NCI-H524 (cell line): Measurements from ENCODE around the gene PTRH1.

Experiments used
- DNase-seq, 2 experiments: peaks; one replicate each; lab custom pipeline; 2025; lab: John Stamatoyannopoulos, UW

The PTRH1 gene

DNA sequence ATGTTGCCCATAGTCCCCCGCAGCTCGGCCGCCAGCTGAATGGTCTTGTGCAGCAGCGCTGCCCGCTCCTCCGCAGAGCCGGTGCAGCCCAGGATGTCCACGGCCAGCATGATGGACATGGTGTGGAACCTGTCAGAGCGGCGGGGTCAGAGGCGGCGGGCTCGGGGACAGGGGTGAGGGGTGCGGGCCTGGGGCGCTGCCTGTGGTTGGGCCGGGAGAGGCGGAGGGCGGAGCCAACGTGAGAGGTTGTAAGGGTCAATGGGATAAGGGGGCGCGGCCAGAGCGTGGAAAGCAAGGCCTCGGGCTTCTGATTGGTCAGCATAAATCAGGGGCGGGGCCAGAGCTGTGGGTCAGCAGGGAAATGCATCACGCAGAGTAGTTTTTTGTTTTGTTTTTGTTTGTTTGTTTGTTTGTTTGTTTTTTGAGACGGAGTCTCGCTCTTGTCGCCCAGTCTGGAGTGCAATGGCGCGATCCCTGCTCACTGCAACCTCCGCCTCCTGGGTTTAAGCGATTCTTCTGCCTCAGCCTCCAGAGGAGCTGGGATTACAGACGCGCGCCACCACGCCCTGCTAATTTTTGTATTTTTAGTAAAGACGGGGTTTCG, 26.5 kb upstream of the PTRH1 start:
- DNase-seq, result no peak

DNA sequence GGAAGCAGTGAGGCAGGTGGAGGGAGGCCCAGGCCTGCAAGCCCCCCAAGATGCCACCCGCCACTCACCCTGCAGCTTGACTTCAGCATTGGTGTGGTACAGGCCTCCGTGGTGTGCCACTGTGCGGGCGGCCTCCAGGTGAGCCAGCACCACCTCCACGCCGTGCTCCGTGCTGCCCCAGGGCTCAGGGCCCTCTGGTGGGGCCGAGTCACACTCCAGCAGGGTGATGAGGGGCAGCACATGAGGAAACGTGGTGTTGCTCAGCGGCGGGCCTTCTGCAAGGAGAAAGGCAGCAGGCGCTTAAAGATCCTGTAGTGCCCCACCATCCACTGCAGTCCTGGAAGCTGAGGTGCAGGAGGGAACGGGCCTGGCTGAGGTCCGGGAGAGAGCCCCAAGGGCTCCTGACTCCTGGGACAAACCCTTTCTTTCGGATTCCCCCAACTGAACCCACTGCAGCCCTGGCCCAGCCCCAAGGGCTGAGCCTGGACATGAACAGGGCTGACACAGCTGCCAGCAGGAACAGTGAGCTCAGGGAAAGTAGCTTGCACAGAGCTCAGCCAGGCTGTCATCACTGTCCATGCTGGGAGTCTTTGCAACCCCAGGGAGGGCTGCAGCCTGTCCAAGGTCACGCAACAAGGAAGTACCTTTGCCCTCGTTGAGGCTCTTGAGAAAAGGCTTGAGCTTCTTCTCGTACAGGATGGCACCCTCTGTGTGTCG, 24.3 kb upstream of the PTRH1 start:
- no peak for DNase-seq

DNA sequence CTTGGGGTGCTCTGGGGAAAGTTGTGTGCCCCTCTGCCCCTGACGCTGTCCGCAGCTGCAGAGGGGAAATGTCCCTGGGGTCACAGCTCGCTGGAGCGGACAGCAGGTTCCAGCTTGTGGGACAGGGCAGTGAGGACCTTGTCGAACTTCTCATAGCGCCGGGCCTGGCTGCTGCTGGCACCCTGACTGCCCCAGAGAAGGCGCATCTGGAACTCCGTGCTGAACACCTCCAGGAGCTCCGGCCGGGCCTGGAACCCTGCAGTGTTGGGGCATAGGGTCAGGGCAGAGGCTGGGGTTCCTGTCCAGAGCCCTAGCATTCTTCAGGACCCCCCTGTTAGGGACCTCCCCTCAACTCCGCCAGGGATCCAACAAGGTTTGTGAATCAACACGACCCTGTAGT, 23.2 kb upstream of the PTRH1 start:
- no peak for DNase-seq

DNA sequence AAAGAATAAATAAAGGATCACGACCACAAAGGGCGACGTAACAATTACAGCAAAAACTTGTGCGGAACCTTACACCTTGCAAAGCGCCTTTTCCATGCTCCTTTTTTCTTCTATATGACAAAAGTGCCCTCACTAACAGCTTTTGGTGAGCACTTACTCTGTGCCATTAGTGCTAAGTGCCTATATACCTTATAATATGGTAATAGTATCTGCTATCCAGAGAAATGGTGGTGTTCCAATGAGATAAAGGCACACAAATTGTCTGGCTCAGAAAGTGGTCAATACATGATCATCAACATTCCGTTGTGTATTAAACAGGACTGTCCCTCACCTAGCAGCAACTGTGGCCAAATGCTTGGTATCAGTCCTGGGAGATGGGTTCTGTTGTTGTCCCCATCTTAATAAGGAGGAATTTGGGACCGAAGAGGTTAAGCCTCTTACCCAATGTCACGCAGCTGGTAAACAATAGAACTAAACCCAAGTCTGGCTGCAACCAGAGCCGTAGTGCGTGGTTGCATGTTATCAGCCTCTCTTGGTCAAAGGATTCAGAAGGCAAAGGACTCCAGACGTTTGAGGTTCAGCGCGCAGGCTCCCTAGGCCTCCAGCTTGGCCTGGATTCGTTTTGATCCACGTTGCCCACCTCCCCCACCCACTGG, 20.2 kb upstream of the PTRH1 start:
- no peak for DNase-seq

DNA sequence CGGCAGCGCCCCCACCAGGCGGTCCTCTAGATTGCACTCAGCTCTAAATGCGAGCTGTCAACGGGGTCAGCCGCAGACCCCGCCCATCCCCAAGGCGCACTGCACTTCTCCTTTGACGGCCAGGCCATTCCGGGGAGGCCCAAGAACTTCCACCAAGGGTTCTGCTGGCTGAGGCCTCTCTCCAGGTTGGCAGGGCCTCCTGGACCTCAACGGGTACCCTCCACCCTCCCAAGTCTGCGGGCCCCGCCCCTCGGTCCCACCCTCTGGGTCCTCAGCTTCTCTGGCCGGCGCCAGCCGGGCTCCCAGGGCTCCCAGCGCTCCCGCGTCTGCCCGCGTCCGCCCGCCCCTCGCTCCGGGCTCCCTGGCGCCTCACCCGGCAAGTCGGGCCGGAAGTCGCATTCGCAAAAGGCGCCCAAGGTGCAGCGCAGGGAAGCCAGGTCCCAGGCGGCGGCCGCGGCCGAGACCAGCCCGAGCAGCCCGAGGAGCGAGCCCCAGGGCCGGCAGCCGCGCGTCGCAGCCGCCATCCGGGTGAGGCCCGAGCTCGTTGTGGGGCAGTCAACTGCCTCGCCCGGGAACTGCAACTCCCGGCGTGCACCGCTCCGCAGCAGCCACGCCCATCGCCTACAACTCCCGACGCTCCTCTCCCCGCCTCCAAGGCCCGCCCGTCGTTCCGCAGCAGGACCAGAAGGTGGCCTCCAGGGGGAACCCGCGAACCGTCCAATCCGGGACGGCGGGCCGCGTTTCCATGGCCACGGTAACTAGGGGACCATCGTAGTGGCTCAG, 19.5 kb upstream of the PTRH1 start, which contains the start of gene TOR2A:
Gene TOR2A (minus strand): TSS at position 548 of the 783 bp plus-strand sequence. CDS start 24 bp downstream, at position 524.
- peak; percentile 96 for DNase-seq

DNA sequence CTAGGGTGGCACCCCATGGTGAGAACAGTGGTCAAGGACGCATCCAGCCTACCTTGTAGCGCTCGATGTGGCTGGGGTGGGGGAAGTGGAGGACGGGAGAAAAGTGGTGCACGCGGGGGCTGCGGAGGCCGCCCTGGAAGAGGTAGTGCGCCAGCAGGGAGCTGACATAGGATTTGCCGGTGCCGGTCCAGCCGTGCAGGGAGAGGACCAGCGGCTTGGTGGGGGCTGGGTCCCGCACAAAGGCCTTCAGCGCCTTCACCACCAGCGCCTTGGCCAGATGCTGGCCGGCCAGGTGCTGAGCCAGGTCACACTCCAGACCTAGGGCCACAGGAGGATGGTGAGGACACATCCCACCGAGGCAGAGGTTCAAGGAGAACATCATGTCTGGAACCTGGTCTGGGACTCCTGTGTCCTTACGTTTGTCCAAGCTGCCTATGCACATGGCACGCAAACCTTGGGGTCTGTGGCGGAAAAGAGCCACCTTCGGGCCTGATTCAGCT, 18.8 kb upstream of the PTRH1 start:
- DNase-seq, result peak in 1 of 2 experiments; percentile 79

DNA sequence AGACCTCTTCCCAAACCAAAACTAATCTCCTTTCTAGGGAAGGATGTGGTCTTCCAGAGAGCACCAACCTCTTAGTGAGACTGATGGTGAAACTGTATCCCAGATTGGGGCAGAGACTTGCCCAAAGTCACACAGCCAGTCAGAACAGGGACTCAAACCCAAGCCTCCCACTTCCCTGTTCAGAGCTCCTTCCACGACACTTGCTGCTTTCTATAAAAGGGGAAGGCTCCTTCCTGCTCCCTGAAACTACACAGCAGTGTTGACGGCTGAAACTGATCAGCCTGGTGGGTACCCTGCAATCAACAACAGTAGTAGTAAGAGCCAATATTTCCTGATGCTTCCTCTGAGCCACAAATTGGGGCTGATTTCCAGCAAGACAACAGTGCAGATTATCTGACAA, 18.2 kb upstream of the PTRH1 start:
- no peak for DNase-seq

DNA sequence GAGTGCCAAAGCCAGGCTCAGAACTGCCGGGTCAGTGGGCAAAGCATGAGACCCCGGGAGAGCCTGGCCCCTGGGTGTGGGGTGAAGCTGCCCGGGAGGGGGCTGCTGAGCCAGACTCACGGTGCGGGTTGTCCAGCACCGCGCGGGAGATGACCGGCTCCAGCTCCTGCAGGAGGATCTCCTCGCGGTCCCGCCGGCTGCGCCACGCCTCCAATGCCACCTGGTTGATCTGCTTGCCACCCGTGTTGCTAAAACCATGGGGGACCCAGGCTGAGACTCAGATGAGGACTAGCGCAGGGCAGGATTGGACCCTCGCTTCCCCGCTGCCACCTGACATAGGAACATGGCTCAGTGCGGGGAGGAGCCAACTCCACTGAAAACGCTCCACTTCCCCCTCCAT, 17.0 kb upstream of the PTRH1 start:
- DNase-seq, result no peak

DNA sequence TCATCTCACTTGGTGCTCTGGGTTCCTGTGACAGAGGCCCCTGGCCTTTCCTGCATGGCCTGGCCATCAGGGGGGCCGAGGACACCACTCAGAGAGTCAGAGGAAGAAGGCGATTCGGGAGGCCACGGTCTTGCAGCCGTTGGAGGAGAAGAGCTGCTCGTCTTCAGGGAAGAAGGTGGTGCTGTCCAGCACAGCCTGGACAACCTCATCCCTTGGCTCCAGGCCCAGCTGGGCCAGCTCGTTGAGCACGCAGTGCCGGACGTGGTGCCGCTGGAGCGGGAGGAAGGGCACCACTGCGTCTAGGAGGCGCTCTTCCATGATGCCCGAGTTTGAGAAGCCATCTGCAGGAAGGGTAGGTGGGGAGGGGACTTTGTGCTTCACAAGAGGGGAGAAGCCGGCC, 16.5 kb upstream of the PTRH1 start:
- no peak for DNase-seq

DNA sequence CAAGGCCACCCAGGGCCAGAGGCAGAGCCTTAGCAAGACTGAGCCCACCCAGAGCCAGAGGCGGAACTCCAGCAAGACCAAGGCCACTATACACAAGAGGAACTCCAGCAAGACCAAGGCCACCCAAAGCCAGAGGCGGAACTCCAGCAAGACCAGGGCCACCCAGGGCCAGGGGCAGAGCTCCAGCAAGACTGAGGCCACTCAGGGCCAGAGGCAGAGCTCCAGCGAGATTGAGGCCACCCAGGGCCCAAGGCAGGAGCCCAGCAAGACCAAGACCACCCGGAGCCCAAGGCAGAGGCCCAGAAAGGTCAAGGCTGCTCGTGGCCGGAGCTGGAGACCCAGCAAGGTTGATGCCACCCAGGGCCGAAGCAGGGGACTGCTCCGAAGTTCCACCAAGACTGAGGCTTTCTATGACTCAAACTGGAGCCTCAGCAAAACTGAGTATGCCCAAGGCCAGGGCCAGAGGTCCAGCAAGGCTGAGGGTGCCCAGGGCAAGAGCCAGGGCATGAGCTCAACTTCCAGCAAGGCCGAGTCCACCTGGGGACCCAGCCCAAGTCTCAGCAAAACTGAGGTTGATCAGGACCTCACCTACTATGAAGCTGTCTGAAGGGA, 15.4 kb upstream of the PTRH1 start:
- DNase-seq, result no peak

DNA sequence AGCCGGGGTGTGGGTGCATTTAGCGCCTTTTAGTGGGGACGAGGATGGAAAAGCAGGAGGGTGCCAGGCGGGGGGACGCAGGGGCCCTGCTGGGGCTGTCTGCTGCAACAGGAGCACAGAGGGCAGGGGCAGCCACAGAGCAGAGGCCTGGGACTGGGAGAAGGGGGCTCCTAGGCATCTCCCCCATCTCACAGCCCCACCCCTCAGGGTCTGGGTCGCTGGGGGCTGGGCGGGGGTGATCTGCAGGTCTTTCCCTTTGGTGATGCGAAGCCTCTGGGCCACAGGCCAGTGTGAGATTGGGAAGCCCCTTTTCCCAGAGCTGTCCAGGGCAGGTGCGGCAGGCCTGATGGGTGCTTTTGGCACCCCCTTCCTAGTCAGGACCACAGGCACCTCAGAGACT, 14.8 kb upstream of the PTRH1 start:
- DNase-seq, result no peak

DNA sequence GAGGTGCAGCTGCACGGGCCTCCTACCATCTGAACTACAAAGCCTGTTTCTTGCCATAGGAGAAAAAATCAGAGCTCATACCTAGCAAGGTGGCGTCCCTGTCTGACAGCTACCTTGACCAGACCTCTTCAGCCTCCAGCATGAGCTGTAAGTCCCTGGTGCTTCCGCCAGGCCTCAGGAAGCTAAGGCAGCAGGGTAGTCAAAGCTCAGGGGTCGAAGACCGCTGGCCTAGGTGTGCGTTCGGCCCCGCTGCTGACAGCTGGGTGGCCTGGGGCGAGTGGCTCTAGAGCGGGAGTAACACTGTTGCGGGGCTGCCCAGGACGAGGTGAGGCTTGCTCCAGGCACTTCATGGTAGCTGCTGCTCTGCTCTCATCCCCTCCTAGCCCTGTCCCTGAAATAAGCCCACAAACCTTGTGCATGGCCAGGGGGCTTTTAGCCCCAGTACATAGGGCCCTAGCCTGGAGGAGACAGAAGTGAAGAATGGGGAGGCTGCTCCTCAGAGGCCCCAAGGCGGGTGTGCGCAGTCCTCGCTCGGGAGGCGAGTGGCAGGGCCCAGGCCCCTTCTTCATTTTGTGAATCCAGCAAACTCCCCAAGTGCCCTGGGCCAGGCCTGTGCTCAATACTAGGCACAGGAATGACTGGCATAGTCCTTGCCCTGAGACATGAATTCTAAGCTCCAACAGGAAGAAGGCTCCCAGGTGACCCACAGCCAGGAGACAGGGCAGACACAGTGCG, 14.2 kb upstream of the PTRH1 start:
- DNase-seq, result no peak

DNA sequence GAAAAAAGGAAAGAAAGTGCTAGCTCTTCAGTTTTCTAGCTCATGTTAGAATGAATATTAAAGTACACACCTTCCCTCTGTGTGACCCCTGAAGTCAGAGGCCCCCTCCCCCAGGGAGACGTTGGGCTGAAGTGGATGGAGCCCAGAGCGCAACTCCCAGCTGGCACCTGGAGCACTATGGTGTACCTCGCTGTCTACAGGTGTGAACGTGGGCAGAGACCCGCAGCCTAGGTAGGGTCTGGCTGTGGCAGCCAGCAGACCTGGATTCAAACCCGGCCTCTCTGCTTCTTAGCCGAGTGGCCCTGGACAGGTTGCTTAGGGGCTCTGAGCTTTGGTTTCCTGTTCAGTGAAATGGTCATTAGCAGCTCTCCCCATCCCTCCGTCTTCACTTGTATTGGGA, 13.3 kb upstream of the PTRH1 start:
- no peak for DNase-seq

DNA sequence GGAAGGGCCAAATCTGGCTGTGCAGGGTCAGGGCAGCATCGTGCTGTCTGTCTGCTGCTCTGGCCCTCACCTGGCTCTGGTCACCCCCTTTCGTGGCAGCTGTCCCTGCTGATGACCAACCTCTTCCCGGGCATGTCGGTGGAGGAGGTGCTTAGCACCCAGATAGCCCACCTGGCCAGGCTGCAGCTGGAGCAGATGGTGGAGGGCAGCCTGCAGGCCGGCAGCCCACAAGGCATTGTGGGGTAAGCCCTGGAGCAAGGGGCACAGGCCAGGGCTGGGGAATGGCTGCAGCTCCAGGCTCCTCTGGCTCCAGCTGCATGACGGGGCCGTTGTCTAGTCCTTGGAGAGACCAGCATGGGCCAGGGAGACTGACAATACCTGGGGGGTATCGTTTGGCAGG, 11.4 kb upstream of the PTRH1 start:
- peak in 1 of 2 experiments; percentile 65 for DNase-seq

DNA sequence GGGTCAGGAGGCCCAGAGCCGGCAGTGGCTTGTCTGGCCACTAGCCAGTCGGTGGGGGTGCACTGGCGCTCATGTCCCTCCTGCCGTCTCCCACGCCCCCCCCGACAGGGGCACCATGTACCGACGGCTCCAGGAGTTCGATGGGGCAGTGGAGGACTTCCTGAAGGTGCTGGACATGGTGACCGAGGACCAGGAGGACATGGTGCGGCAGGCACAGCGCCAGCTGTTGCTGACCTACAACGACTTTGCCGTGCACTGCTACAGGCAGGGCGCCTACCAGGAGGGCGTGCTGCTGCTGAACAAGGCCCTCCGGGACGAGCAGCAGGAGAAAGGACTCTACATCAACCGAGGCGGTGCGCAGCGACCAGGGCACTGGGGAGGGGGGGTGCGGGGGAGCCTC, 8.5 kb upstream of the PTRH1 start:
- peak in 1 of 2 experiments; percentile 49 for DNase-seq

DNA sequence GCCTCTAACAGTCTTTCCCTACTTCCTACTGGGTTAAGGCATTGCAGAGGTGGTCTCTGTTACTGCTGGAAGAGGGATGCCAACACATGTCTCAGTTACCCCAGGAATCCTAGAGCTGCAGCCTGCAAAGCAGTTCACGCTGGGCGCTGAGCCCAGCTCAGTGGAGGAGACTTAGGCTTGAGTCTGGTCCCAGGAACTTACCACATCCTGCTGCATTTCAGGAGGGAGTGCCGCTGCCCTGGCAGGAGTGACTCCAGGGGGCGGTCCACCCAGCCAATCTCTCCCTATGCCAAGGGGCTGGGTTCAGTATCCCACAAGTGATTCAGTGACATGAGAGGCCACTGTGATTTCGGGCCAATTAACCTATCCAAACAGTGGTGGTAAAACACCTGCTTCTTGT, 8.0 kb upstream of the PTRH1 start:
- no peak for DNase-seq

DNA sequence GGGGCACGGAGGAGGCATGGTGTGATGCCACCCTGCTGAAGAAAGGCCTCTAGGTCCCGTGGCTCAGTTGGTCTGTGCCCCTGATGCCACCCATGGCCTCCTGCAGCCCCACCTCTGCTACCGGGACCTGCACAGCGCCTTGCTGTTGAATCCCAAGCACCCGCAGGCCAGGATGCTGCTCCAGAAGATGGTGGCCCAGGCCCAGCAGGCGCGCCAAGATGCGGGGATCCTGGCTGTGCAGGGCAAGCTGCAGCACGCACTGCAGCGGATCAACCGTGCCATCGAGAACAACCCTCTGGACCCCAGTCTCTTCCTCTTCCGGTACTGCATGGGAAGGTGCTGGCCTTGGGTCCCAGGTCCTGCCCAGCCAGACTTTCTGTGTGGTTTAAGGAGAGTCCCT, 7.5 kb upstream of the PTRH1 start:
- no peak for DNase-seq

DNA sequence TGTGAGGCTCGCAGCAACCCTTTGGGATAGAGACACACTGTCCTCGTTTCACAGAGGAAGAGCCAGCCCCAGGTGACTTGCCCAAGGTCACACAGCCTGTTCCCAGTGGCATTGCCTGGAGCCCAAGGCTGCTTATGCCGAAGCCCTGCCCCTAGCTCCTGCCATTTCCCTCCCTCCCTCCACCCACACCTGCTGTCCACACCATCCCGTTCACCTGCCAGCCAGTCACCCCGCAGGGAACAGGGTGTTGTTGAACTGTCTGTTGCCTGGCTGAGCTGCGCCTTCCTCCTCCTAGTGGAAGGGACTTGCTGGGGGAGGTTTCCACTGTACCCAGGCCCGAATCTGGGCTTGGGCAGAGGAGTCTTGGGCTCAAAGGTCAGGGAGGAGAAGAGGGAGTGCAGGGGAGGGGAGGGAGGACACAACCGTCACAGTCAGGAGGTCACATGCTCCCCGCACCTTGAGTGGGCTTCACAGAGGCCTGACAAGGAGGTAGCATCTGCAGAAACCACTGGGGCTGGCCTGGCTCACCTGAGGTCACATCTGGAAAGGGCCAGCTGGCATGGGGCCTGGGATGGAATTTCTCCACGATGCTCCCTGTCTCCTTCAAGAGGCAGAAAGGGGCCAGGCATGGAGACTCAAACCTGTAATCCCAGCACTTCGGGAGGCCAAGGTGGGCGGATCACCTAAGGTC, 6.7 kb upstream of the PTRH1 start:
- DNase-seq, result no peak

DNA sequence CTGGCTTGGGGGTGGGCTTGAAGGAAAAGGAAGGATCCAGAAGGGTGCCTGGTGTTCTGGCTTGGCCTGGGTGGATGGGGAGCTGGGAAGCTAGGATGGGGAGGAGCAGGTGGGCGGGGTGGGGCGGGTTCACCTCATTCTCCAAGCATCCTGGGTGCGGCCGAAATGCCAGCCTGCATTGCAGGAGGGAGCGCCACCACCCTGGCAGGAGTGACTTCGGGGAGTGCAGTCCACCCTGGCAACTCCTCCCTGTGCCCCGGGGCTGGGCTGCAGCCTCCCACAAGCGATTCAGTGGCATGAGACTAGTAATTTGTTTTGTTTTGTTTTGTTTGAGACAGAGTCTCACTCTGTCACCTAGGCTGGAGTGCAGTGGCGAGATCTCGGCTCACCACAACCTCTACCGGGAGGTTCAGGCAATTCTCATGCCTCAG, 5.9 kb upstream of the PTRH1 start:
- no peak for DNase-seq

DNA sequence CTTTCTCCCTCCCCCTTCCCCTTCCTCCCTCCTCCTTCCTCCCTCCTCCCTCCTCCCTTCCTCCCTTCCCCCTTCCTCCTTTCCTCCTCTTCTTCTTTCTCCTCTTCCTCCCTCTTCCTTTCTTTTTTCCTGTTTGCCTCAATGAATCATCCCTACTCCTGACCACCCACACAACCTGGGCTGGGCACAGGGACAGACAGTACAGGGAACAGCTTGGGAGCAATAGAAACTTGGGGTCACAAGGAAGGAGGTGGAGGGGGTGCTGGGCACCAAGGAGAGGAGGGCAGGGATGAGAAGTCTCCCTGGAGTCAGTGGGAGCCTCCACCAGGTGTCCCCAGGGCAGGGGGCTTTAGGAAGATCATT, 5.4 kb upstream of the PTRH1 start:
- DNase-seq, result no peak
